HFFc6 (cell line): ENCODE results near the gene ASCL1. TPM values are rescaled to one million over a fixed set of nuclear protein-coding genes. Genes with fewer than 3 reads are reported as not detected.

Source experiments
- DNase-seq: peaks from one replicate; pipeline ENCODE4 v3.0.0-alpha.2; 2018
- H3K27ac Mint-ChIP-seq: 2 replicates; pipeline ENCODE4 v1.8.0; 2020; ENCODE audit warnings: mild to moderate bottlenecking, mixed read lengths
- H3K27me3 Mint-ChIP-seq: 2 replicates; pipeline ENCODE4 v1.8.0; 2021; ENCODE audit warnings: mild to moderate bottlenecking, moderate library complexity, mixed read lengths; ENCODE audit not compliant: insufficient read depth
- H3K36me3 Mint-ChIP-seq: 2 replicates; pipeline ENCODE4 v1.8.0; 2021; ENCODE audit warnings: low read depth, mixed read lengths
- H3K4me1 Mint-ChIP-seq: 2 replicates; pipeline ENCODE4 v1.8.0; 2020; ENCODE audit warnings: low read depth, mixed read lengths
- H3K4me3 Mint-ChIP-seq: 2 replicates; pipeline ENCODE4 v1.8.0; 2020; ENCODE audit warnings: mild to moderate bottlenecking, moderate library complexity, mixed read lengths
- H3K9me3 Mint-ChIP-seq: 2 replicates; pipeline ENCODE4 v1.8.0; 2020; ENCODE audit warnings: mild to moderate bottlenecking, mixed read lengths
- total RNA-seq, 6 experiments: library from RNA; stranded (reverse); fragmentation: NEBNext Ultra II Directional; extraction: Animal tissue kit (Norgen Biotek cat#: 25700); gene quantifications; 2 replicates in 1 of 6; 3 replicates in 5 of 6; pipeline ENCODE4 v1.2.3, GENCODE V29; 2021
- TF ChIP-seq, protein P1 (sequence below): fragments of 200-600 bp; sonication (generic); IDR thresholded peaks from 2 replicates; pipeline ENCODE4 v1.5.0; 2021; ENCODE audit warnings: antibody characterized with exemption, mild to moderate bottlenecking

The ASCL1 gene
- total RNA-seq, 6 experiments from 2014 or later, result not detected

DNA sequence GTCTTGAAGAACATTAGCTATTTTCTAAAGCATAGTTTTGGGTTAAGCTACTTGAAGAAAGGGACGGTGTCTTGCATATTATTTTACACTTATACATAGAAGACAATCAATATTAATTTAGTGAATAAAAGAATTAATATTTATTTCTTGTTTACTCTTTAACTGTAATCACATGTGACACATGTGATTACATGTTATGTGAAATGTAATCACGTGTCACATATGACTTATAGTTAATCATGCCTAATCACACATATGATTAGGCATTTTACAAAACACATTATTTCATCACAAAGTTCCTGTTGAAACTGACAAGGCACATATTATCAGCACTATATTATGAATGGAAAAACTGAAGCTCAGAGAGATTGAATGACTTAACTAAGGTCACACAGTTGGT, 45.2 kb upstream of the ASCL1 start:
- Mint-ChIP-seq H3K36me3 (no peaks in the 10 kb centered on the region), H3K27ac (no peak overlapping the region), H3K4me1 (no peaks in the 10 kb centered on the region), H3K27me3 (no peaks in the 10 kb centered on the region; the same call in 1 of the 2 replicates), H3K4me3 (no peak overlapping the region), H3K9me3 (peaks cover 34% of the 10 kb centered on the region)
- no peak for DNase-seq
- TF ChIP-seq, protein P1, sequence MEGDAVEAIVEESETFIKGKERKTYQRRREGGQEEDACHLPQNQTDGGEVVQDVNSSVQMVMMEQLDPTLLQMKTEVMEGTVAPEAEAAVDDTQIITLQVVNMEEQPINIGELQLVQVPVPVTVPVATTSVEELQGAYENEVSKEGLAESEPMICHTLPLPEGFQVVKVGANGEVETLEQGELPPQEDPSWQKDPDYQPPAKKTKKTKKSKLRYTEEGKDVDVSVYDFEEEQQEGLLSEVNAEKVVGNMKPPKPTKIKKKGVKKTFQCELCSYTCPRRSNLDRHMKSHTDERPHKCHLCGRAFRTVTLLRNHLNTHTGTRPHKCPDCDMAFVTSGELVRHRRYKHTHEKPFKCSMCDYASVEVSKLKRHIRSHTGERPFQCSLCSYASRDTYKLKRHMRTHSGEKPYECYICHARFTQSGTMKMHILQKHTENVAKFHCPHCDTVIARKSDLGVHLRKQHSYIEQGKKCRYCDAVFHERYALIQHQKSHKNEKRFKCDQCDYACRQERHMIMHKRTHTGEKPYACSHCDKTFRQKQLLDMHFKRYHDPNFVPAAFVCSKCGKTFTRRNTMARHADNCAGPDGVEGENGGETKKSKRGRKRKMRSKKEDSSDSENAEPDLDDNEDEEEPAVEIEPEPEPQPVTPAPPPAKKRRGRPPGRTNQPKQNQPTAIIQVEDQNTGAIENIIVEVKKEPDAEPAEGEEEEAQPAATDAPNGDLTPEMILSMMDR, result no peak

DNA sequence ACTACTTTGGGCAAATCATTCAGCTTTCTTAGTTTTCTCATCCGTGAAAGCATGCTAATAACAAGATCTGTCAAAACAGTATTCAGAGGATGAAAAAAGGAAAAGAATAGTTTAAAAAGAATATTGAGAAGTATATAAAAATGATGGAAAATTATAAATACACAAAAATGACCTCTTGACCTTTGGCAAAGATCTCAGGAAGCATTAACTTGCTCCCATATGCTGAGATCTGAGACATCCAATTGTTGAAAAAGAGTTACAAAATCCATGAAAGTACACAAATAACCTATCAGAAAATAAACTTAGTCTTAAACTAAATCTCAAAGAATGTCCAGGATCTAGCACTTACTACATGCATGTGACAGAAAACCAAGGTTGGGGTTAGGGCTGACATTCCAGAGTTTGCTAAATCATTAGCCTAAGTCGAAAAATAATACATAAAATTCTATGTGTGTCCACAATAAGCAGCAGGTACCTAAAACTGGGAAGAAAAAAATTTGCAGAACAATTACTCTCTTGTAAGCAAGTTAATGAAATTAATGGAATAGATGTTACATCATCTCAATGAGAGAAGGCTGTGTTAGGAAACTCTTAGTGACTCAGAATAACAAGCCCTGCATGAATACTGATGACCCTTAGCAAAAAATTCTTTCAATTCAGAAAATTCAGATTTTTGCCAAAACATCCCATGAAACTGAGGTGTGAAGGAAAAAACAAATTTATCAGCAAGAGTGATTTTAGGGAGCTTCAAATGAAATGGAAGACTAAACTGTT, 43.8 kb upstream of the ASCL1 start:
- TF ChIP-seq, protein P1, result no peak
- DNase-seq, result no peak
- no peak overlapping the region for H3K4me3 Mint-ChIP-seq
- H3K36me3 Mint-ChIP-seq, result no peaks in the 10 kb centered on the region
- H3K27ac Mint-ChIP-seq, result no peak overlapping the region
- H3K27me3 Mint-ChIP-seq, result no peaks in the 10 kb centered on the region; the same call in 1 of the 2 replicates
- H3K9me3 Mint-ChIP-seq, result peaks cover 24% of the 10 kb centered on the region
- H3K4me1 Mint-ChIP-seq, result no peaks in the 10 kb centered on the region

DNA sequence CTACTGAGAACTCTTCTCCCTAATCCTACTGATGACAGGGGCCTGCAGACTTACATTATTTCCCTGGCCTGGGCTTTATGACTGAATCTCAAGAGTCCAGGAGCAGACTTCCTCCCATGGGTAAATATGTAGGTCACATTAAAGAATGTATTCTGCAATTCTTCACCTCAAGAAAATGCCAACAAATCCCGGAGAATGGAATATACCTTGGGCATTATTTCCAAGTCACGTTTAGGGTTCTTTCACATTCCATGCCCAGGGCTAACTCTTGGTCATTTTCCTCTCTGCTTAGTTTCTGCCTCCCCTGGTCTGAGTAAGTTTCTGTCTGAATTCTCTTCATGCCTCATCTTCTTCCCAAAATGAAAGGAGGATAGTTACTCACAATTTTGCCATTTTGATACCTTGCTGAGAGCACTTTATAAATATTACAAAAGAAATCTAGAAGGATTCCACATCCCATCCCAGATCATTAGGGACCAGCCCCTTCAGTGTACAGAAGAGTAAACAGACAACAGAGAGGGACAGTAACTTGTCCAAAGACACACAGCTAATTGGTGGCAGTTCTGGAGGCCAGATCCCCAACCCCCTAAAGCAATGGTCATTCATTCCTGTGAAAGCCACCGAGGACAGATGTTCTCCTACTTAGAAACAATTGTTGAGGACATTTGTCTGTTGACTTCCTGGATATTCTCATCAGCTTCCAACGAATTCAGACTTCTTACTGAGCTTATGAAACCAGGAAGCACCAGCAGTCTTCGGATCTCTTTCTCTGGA, 41.0 kb upstream of the ASCL1 start:
- no peak overlapping the region for H3K27ac Mint-ChIP-seq
- no peak for DNase-seq
- peaks cover 21% of the 10 kb centered on the region for H3K9me3 Mint-ChIP-seq
- TF ChIP-seq, protein P1, result no peak
- H3K27me3 Mint-ChIP-seq, result no peaks in the 10 kb centered on the region; the same call in 1 of the 2 replicates
- H3K4me3 Mint-ChIP-seq, result no peak overlapping the region
- no peaks in the 10 kb centered on the region for H3K4me1 Mint-ChIP-seq
- no peaks in the 10 kb centered on the region for H3K36me3 Mint-ChIP-seq

DNA sequence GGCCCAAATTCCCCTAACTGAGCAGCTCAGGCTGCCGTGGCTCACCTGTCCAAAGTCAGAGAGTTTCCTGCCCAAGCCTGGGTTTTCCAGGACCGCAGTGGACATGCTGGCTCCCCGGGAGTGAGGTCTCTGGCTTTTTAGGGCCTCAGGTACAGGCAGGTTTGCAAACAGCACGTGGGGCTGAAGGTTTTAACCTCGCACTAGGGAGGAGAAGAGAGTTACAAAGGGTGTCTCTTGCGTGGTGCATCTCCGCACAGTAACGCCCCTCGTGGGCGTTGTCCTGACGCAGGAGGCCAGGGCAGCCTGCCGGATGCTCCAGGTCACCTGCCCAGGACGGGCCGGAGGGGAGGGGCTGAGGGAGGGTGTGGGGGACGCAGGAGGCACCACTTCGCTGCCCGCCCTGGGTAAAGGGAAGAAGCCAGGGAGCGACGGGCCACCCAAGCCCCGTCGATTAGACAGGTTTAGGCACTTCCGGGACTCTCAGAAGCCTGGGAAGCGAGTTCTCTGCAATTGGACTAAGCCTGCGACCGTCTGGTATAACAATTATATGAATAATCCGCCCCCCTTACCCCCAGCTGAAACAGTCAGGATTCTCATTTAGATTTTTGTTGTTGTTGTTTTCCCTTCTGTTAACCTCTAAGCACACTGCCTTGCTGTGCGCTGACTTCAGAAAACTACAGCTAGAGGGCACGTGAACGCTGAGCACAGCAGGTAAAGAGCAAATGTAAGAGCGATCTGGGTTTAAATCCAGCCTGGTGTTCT, 40.3 kb upstream of the ASCL1 start, which contains the start of gene PAH:
TSS of gene PAH (minus strand) at position 219 of the 762 bp plus-strand sequence. CDS start at position 105, 114 bp downstream.
- no peak within 1 kb of the TSS for H3K4me3 Mint-ChIP-seq
- TF ChIP-seq, protein P1, result no peak
- H3K4me1 Mint-ChIP-seq, result no peaks in the 10 kb centered on the region
- peaks cover 21% of the 10 kb centered on the region for H3K9me3 Mint-ChIP-seq
- no peak within 1 kb of the TSS for H3K27ac Mint-ChIP-seq
- no peaks in the 10 kb centered on the region; the same call in 1 of the 2 replicates for H3K27me3 Mint-ChIP-seq
- no peaks in the 10 kb centered on the region for H3K36me3 Mint-ChIP-seq
- DNase-seq, result no peak

DNA sequence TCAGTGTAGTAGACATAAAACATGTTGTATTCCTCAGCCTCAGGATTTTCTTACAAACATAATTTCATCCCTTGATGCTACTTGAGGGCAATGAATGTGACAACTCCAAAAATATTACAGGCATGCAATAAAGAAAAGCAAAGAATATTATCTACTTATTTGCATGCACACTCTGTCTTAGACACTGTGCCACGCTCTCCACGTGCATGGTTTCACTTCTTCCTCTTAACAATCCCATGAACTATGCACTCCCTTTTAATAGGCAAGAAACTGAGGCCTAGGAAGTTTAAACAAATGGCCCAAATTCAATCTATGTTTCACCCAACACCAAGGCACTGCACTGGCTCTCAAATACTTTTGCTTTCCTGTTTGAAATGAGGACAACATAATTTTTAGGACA, 38.6 kb upstream of the ASCL1 start:
- Mint-ChIP-seq H3K4me3 (no peak overlapping the region), H3K36me3 (no peaks in the 10 kb centered on the region), H3K9me3 (peaks cover 30% of the 10 kb centered on the region), H3K27me3 (no peaks in the 10 kb centered on the region; the same call in 1 of the 2 replicates), H3K4me1 (no peaks in the 10 kb centered on the region), H3K27ac (no peak overlapping the region)
- DNase-seq, result no peak
- TF ChIP-seq, protein P1, result no peak
